ENCODE data around the gene VIPR1. TPM values are rescaled to one million over a fixed set of nuclear protein-coding genes. Genes with fewer than 3 reads are reported as not detected.

Gene VIPR1
- total and polyA plus RNA-seq, 2 experiments from 2014 or later = not detected

DNA sequence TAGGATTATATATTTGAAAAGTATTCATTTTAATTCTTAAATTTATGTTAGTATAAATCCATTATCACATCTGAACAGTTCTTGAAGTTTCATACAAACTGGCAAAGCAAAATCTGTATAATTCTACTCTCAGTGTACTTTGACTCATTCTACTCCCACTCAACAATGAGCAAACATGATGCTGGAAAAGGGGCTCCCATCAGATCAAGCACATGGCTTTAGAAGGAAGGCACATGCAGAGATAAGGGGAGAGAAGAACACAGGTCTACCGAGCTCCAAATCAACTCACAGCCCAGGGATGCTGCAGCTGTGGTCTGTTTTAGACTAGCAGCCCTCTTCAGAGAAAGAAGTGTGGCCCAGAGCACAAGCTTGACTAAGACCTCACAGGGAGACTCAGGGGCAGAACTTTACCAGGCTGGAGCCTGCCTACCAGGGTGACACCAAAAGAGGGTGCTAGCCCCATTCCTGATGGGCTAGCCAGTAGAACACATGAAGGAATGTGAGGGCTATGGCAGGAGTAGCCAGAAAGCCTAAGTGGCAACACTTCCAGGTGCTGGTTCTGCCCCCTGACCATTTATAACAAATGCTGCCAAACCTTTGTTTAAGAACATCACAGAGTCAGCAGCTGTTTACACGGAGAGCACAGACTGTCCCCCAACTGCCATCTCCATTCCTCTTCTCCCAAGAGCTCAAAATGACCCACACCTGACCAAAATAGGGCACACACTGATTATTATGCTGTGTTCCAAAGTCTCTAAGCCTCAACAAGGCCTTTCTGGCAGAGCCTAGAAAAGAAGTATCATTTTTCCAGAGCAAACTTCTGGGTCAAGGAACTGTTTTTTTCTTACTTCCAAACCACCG, 59.8 kb downstream of the VIPR1 start:
- H3K36me3 ChIP-seq (ENCODE audit: low read depth) = peaks cover 33% of the 10 kb centered on the region
- H3K9me3 ChIP-seq (ENCODE audit: low read depth) = no peaks in the 10 kb centered on the region
- no peak overlapping the region for H3K4me2 ChIP-seq (ENCODE audit: unreplicated experiment)
- no peaks in the 10 kb centered on the region; the same call in 1 of the 2 replicates for H4K20me1 ChIP-seq (ENCODE audit: insufficient read depth)
- in situ Hi-C loops (cut with MboI) = no loop called here
- no peak overlapping the region for H3K27ac ChIP-seq
- no peaks in the 10 kb centered on the region for H3K79me2 ChIP-seq (ENCODE audit: insufficient read depth)
- no peak for TF ChIP-seq EZH2 (IDR thresholded peaks at IDR 0.05; ENCODE audit: insufficient read depth, poor library complexity, severe bottlenecking)
- TF ChIP-seq EZH2phosphoT487 (IDR thresholded peaks at IDR 0.05; ENCODE audit: insufficient read depth, low read depth) = no peak
- H3K27me3 ChIP-seq (replicated peaks; ENCODE audit: insufficient read depth) = no peaks in the 10 kb centered on the region
- H3K4me1 ChIP-seq (ENCODE audit: insufficient read depth) = no peaks in the 10 kb centered on the region
- no peak overlapping the region for H3K4me3 ChIP-seq
- 41 to 45% methylated on average over 3 of the region's 3 CpGs for WGBS, 2 experiments (ENCODE audit: low coverage in 1 of 2, low lambda C conversion rate in 2 of 2, missing lambda C conversion rate in 2 of 2)
- peak; percentile 35 for DNase-seq
- H3K9me2 ChIP-seq (ENCODE audit: insufficient read depth) = no peaks in the 10 kb centered on the region
- H2AFZ ChIP-seq = no peak overlapping the region
- H3K9ac ChIP-seq = no peak overlapping the region
- H3F3A ChIP-seq (ENCODE audit: insufficient read depth) = peaks cover 7% of the 10 kb centered on the region; the same call in 1 of the 2 replicates

DNA sequence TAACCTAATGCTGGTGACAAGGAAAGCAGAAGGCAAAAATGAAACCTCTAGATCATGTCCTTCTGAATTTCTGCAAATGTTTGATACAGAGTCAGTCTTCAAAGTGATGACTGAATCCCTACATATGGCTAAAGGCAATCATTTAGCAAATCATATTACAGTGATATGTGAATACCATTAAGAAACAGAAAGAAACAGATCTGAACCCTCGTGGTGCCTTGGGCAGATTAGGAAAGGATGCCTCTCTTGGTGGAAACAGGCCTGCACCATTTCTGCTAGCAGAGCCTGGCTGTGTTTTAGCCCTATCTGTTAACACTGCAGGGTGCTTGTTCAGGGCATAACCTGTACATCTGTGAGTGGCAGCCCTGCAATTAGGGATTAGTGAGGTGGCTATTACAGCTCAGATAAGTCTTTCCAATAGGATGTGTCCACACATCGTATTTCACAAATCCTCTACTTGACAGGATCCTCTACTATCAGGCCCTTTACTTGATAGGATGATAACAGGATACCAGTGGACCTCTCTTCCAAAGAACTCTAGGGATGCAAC, 67.2 kb downstream of the VIPR1 start:
- Histone ChIP-seq H3K9me2 (ENCODE audit: insufficient read depth) (no peaks in the 10 kb centered on the region), H3K27me3 (replicated peaks; ENCODE audit: insufficient read depth) (no peaks in the 10 kb centered on the region), H3K4me1 (ENCODE audit: insufficient read depth) (no peaks in the 10 kb centered on the region), H3K4me2 (ENCODE audit: unreplicated experiment) (no peak overlapping the region), H3F3A (ENCODE audit: insufficient read depth) (0 out of 2 replicates have a peak, but pooled peaks cover 6% of the 10 kb centered on the region), H4K20me1 (ENCODE audit: insufficient read depth) (no peaks in the 10 kb centered on the region; the same call in 1 of the 2 replicates), H3K9ac (no peak overlapping the region), H3K27ac (no peak overlapping the region), H3K9me3 (ENCODE audit: low read depth) (no peaks in the 10 kb centered on the region), H3K79me2 (ENCODE audit: insufficient read depth) (peaks cover 65% of the 10 kb centered on the region), H2AFZ (no peak overlapping the region), H3K4me3 (no peak overlapping the region), H3K36me3 (ENCODE audit: low read depth) (peaks cover 12% of the 10 kb centered on the region; the same call in 1 of the 2 replicates)
- WGBS, 2 experiments (ENCODE audit: low coverage in 1 of 2, low lambda C conversion rate in 2 of 2, missing lambda C conversion rate in 2 of 2) = 74 to 80% methylated on average over 2 of the region's 2 CpGs
- DNase-seq = no peak
- TF ChIP-seq EZH2phosphoT487 (IDR thresholded peaks at IDR 0.05; ENCODE audit: insufficient read depth, low read depth) (no peak), EZH2 (IDR thresholded peaks at IDR 0.05; ENCODE audit: insufficient read depth, poor library complexity, severe bottlenecking) (no peak)
- in situ Hi-C loops (cut with MboI) = no loop called here

DNA sequence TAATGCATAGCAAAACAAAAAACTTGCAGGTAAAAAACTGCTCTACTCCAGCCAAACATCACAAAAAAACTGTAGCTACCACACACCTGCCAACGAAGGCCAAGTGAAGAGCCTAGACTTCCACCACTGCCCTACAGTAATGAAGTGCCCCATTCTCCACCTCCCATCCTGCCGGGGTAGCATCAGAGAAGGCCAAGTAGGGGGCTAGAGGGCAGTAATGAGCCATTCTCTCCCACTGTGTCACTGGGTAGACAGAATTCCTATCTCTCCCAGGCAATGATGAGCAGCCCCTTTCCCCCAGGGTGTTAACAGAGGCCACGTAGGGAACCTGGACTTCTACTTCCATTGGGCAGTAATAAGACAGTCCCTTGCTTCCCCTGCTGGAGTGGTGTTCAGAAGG, 69.8 kb downstream of the VIPR1 start:
- H3K79me2 ChIP-seq (ENCODE audit: insufficient read depth) = peaks cover 91% of the 10 kb centered on the region
- no peaks in the 10 kb centered on the region for H3K27me3 ChIP-seq (replicated peaks; ENCODE audit: insufficient read depth)
- peak; percentile 58 for DNase-seq
- H3K4me2 ChIP-seq (ENCODE audit: unreplicated experiment) = no peak overlapping the region
- H3K9me2 ChIP-seq (ENCODE audit: insufficient read depth) = no peaks in the 10 kb centered on the region; the same call in 1 of the 2 replicates
- H3K4me3 ChIP-seq = no peak overlapping the region
- H3K4me1 ChIP-seq (ENCODE audit: insufficient read depth) = no peaks in the 10 kb centered on the region
- no peak overlapping the region for H2AFZ ChIP-seq
- no peak overlapping the region for H3K9ac ChIP-seq
- 0 out of 2 replicates have a peak, but pooled peaks cover 6% of the 10 kb centered on the region for H3F3A ChIP-seq (ENCODE audit: insufficient read depth)
- in situ Hi-C loops (cut with MboI) = no loop called here
- H3K27ac ChIP-seq = no peak overlapping the region
- no peaks in the 10 kb centered on the region for H4K20me1 ChIP-seq (ENCODE audit: insufficient read depth)
- WGBS, 2 experiments (ENCODE audit: low coverage in 1 of 2, low lambda C conversion rate in 2 of 2, missing lambda C conversion rate in 2 of 2) = 39 to 57% methylated on average over 3 of the region's 3 CpGs
- no peaks in the 10 kb centered on the region for H3K9me3 ChIP-seq (ENCODE audit: low read depth)
- H3K36me3 ChIP-seq (ENCODE audit: low read depth) = peaks cover 6% of the 10 kb centered on the region; the same call in 1 of the 2 replicates
- no peak for TF ChIP-seq EZH2 (IDR thresholded peaks at IDR 0.05; ENCODE audit: insufficient read depth, poor library complexity, severe bottlenecking)
- no peak for TF ChIP-seq EZH2phosphoT487 (IDR thresholded peaks at IDR 0.05; ENCODE audit: insufficient read depth, low read depth)

DNA sequence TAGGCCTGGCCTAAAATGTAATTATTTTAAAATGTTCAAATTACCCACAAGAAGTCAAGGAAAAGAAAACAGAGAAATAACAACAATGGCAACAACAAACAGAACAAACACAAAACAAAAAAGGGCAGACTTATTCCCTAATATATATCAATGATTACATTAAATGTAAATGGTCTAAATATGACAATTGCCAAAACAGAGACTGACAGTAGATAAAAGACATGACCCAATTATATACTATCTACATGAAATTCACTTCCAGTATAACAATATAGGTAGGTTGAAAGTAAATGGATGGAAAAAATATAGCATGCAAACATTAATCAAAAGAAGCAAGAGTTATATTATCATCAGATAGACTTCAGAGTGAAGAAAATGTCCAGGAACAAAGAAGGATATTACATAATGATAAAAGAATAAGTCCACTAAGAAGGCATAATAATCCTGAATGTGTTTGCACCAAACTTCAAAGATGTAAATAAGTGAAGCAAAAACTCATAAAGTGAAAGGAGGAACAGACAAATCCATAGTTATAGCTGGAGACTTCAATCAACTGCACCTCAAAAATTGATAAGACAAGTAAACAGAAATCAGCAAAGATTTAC, 72.8 kb downstream of the VIPR1 start:
- in situ Hi-C loops (cut with MboI) = no loop called here
- H3K9ac ChIP-seq = no peak overlapping the region
- no peaks in the 10 kb centered on the region; the same call in 1 of the 2 replicates for H3K9me2 ChIP-seq (ENCODE audit: insufficient read depth)
- H3K36me3 ChIP-seq (ENCODE audit: low read depth) = no peaks in the 10 kb centered on the region; the same call in 1 of the 2 replicates
- no peaks in the 10 kb centered on the region for H4K20me1 ChIP-seq (ENCODE audit: insufficient read depth)
- no peaks in the 10 kb centered on the region for H3K9me3 ChIP-seq (ENCODE audit: low read depth)
- TF ChIP-seq EZH2phosphoT487 (IDR thresholded peaks at IDR 0.05; ENCODE audit: insufficient read depth, low read depth) = no peak
- no peak for TF ChIP-seq EZH2 (IDR thresholded peaks at IDR 0.05; ENCODE audit: insufficient read depth, poor library complexity, severe bottlenecking)
- DNase-seq = no peak
- no peak overlapping the region for H3K27ac ChIP-seq
- no peaks in the 10 kb centered on the region for H3K4me1 ChIP-seq (ENCODE audit: insufficient read depth)
- H3K27me3 ChIP-seq (replicated peaks; ENCODE audit: insufficient read depth) = no peaks in the 10 kb centered on the region
- H2AFZ ChIP-seq = no peak overlapping the region
- 0 out of 2 replicates have a peak, but pooled peaks cover 6% of the 10 kb centered on the region for H3F3A ChIP-seq (ENCODE audit: insufficient read depth)
- H3K79me2 ChIP-seq (ENCODE audit: insufficient read depth) = peaks cover 100% of the 10 kb centered on the region
- no peak overlapping the region for H3K4me2 ChIP-seq (ENCODE audit: unreplicated experiment)
- no peak overlapping the region for H3K4me3 ChIP-seq

Data from GM23248 (cell line).